ENCODE measurements around the gene SPA17.

The SPA17 gene

DNA sequence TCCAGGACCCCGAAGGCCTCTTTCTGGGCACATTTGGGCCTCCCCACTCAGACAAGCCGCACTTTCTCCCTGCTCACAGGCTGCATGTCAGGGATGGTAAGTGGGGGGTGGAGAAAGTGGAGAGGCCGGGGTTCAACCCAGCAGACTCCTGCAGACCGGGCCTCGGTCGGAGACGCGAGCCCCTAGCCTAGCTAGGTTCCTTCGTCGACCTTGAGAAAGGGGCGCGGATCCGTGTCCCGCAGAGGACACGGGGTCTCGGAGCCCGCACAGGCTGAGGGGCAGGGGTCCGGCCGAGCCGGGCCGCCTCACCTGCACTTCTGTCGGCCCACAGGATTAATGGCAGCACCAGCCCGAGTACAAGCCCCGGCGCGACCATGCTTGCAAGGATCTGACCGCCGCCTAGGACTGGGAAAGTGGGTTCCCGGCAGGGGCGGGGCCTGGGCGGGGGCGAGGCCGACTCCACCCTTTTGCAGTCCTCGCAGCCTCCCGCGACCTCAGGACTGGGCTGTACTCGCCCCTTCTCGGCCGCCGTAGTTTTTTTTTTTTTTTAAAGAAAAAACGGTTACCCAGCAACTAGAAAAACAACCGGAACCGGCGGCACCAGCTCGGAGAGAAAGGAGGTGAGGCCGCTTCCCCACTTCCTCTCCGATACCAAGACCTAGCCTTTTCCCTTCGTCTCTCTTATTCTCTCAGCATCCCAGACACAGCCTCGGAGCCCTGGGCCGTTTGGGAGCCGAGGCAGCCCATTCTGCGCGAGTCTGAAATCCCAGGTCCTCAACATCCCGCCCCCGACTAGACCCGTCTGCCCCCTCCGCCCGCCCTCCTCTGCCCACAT lies at the start of gene SPA17, which contains the start of gene SIAE:
SPA17 (plus strand) TSS at position 572 of the 835 bp plus-strand sequence. CDS start 1,361 bp downstream, outside the sequence.
SIAE (minus strand) TSS at position 407 of the 835 bp plus-strand sequence; CDS start at position 376, 31 bp downstream.
- peak; percentile 83 to 85 for DNase-seq

DNA sequence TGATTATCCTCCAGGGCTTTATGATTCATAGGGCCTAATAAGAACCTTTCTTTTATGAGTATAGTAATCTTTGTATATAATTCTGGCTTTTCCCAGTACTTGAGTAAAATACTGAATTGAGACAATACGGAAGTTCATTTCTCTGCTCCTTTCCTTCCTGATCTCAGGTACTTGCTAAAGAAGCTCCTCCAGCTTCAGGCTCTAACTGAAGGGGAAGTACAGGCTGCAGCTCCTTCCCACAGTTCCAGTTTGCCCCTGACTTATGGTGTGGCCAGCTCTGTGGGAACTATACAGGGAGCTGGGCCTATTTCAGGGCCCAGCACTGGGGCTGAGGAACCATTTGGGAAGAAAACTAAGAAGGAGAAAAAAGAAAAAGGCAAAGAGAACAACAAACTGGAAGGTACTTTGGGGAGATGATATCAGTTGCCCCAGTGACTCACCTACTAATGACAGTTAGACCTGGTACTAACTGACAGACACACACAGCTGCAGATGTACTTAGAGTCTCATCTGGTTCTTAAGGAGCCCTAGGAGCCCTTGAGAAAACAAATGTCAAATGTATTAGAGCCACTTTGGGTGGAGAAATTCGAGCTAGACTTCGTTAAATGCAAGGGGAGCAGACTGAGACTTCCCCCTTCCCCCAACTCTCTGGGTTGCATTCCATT lies 48.1 kb upstream of the SPA17 start:
- DNase-seq: no peak

DNA sequence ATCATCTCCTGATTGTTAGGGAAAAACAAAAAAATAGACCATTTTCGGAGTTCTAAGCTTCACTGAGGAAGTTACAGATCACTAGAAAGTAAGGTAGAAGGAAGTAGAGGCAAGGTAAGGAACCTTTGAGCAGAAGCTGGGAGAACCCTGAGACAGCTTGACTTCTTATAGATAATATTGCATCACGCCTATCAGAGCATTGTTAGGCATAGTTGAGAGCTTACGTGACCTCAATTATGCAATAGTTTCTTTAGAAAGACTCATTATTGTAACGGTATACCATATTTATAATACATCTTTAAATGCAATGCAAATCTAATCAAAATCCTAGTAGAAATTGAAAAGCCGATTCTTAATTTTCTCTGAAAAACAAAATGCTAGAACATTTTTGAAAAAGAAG lies 46.2 kb upstream of the SPA17 start:
- DNase-seq: no peak

DNA sequence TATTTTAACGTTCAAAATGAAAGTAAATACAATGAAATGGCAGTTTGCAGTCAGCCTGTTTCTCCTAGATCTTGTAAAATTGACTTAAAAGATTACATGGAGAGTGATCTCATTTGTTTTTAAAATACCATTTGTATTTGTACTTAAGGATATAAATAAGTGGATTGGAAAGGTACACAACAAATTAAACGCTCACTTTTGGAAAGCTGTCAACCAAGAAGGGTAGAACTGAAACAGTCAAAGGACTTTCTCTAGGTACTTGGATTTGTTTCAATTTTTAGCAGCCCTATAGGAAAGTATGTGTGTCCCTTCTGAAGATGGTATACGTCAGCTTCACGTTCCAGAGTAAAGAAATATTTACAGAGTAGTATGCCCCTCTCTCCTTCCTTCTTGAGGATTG lies 43.7 kb upstream of the SPA17 start:
- DNase-seq: no peak

DNA sequence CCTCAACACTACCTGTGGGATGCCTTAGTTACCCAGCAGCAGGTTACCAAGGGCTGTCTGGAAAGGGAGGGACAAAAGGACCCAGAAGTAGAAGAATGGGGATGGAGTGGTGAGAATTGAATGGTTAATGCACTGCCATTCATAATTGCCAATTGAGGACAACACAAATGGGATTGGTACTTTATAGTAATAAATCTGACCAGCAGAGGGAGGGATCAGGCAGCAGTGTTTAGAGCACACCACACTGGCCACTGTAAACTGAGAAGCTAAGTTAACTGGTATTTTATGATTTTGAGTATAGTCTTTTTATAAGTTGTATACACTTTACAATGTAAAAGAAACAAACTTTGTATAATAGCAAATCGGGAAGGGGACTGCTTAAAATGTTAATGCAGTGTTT lies 40.3 kb upstream of the SPA17 start:
- no peak for DNase-seq

DNA sequence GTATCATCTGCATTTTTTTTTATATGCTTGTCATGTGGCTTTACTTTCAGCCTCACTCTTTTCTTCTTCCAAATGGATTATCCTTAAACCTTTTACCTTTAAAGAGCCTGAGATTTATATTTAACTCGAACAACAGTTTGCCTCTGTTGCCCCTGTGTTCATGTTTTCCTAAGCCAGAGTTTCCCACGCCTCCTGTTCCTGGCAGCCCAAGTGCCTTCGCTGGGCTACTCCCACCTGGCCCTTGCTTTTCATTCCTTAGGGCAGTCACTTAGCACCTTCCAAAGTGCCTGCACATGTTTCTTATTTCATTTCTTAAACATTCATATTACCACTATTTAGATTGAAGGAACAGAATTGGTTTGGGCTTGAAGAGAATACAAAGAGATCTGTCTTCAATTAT lies 37.8 kb upstream of the SPA17 start:
- DNase-seq: no peak

DNA sequence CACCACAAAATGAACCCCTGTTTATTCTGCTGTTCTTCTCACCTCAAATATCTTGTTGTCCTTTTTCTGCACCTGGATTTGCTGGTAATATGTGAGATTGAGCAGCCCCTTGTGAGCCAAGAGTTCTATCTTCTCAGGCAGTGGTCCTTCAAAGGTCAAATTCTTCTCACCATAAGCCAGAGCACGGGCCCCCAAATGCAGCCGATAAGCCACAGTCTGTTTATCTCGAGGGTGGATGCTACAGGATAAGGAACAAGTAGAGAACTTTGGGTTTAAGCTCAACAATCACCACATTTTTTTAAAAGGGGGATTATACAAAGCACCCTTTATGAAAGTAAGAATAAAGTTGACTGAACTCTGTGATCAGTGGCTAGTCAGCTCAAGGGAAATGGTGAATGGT lies 35.2 kb upstream of the SPA17 start:
- DNase-seq: no peak

DNA sequence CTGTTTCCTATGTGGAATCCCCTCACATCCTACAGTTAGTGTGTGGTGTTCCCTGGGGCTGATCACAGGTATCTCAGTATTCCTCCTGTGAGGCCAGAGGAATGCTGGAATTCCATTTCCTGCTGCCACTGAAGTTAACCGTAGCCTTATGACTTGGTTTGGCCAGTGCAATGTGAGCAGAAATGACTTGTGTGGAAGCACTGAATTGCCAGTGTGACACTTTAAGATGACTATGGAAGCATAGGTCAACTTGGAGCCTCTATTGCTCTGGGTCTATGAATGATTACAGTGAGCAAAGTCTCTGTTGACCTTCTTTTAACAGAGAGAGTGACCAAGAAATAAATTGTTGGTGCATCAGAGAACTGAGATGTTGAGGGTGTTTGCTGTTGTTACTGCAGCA lies 34.5 kb upstream of the SPA17 start:
- no peak for DNase-seq

DNA sequence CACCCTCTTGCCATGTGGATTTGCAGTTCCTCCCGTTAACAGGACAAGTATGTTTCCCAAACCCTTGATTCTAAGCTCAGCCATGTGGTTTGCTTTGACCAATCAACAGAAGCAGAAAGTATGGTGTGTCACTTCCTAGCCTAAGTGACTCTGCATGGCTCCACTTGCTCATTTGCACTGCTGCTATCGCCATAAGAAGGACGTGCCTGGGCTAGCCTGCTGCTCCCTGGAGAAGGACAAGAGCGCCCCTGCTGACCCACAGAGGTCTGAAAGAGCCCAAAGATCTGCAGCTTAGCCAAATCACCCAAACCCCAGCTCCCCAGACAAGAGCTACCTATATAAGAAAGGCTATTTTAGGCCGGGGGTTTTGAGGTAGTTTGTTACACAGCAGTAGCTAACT lies 33.0 kb upstream of the SPA17 start:
- DNase-seq: no peak

DNA sequence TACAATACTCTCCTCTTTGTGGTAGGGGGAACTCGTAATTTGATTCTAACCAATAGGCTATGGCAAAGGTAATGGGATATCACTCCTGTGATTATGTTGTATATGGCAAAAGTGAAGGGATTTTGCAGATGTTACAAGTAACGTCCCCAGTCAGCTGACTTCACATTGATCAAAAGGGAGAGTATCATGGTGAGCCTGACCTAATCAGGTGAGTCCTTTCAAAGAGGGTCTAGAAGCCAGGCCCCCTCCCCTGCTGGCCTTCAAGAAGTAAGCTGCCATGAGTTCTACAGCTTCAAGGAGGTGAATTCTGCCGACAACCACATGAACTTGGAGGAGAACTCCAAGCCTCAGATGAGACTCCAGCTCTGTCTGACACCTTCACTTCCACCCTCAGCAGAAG lies 31.1 kb upstream of the SPA17 start:
- DNase-seq: no peak

DNA sequence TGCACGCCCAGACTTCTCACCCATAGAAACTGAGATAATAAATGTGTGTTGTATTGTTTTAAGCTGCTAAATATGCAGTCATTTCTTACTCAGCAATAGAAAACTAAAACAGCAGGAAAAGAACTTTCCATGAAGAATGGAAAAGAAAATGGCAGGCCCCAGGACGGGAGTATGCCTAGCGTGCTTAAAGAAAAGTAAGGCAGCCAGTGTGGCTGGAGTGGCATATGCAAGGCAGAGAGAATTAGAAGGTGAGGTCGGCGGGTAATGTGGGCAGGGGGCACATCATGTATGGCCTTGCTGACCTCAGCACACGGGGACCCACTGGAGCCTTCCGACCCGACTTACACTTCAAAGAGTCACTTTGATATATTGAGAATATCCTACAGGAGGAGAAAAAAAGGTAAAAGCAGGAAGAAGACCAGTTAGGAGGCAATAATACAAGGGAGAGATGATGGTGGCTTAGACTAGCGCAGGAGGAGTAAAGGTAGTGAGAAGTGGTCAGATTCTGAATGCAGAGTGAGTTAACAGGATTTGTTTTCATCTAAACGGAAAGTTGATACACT lies 30.6 kb upstream of the SPA17 start:
- DNase-seq: no peak

DNA sequence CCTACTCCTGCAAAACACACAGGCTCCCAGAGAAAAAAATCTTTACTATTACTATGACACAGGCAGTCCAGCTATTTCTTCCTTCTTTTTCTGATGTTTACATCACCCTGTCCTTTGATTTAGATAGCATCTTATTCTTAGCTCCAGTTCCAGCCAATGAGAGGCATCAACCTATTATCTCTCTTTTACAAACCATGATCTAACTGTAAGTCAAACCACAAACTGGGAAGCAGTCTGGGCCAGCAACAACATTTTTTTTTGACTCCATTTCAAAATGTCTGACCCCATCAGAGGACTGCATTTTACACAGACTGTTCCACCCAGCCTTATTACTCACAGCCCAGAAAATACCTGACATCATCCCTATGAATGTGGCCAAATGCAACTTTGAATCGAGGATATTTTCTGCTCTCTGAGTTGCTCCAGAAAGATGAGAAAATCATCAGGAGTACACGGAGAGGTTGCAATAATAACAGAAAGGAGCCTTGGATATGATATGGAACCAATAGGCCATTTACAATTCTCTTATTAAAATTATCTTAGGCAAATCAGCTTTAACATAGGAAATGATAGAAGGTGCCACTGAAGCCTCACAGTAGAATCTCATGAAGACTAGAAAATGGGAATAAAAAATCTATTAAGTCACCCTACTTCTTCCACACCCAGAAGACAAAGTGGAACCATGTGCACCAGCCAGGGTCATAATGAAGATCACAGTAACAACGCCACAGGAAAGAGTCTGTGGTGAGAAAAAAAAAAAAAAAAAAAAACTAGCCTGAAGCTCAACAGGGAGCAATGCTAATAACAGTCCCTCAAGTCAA lies 29.9 kb upstream of the SPA17 start:
- no peak for DNase-seq

DNA sequence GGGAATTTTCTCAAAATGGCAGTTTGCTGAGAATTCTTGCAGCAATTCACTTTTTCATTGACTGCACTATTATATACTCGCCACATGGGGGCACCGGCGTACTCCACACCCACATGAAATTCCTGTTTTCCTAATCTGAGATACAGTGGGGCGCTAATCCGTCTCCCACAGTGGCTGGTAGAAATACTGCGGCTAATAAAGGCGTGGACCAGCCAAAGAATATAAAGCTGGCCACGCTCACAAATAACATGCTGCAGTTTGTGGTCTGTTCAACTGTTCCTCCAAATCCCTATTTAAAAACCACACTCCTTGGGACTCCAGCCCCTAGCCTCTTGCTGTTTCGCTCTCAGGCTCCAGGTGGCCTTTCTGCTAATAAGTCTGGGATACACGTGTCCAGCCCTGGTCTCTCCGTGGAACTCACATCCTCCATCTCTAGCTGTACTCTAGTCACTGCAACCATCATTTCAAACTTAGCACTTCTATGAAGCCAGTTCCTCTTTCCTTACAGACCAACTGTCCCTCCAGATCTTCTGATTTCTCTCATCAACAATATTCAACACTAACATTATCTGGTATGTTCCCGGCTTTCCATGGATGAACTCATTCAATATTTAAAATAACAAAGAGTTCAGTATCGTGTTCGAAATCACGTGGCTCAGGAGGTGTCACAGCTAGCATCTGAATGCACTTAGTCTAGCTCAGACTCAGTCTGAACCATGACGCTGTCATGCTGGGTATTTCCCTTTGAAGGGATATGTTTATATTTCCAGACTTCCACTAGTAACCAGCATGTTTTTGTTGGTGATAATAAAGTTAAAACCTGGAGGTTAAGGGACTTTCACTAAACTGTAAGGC lies 29.1 kb upstream of the SPA17 start:
- peak in 1 of 2 donors; percentile 3 for DNase-seq

DNA sequence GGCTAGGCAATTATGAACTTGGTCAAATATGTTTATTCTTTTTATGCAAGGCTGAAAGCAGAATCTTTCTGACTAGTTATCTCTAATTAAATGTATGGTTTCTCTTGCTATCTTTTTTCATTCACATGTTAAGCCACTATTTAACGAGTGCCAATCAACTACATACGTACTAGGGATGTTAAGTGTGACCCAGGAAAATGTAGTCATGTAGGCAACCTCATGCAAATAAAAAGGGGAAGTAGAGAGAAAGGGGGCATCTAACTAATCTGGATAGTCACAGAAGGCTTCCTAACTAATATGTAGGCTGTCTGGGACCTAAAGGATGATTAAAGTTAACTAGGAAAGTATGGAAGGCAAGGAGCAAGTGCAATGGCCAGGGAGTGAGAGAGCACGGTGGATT lies 27.6 kb upstream of the SPA17 start:
- no peak for DNase-seq

DNA sequence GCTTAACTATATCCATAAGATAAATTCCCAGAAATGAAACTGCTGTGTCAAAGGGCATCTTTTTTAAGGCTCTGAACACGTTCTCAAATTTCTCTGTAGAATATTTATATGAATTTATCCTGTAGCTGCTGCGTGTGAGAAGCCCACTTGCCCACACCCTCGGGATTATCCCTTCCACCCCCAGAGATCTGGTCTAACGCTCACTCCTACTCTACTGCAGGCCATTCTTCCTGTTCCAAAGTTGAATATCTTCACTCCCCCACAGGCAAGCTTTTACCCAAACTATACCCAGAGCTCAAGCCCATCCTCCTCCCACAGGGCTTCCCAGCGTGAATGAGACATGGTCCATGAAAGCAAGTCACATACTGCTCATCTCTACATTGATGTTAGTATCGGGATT lies 25.1 kb upstream of the SPA17 start:
- DNase-seq: no peak

DNA sequence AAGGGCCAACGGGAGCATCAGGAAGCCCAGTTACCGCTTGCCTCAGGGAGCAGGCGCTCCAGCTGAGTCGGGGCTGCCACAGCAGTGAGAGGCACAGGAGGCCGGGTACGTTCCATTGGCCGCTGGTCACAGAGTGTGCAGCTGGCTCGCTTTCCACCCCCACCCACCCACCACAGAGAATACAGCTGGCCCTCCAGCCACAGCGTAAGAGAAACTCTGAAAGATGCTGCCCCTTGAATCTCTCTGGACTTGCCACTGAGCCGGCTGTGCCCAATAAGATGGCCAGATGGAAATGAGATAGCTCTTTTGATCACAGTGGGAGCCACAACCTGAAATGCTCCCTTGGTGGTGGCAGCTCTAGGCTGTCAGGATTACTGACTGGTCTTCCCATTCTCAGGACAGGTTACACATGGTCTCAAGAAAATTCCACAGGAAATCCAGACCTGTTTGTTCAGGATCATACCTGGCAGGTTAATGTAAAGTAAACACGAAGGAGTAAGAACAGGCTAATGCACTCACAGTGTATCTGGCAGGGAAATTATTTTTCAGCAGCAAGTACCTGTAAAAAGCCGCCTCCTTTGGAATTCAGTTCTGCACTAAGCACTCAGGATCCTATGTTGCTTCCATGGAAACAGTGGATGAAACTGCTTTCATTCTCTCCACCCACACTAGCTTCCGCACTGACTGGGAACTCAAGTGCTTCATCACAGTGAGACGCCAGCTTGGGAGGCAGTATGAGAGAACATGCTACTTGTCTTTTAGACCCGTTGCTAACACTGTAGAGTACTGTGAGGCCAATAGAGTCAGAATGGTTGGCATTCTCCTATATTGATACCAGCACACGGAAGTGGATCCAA lies 16.7 kb upstream of the SPA17 start:
- DNase-seq: no peak

DNA sequence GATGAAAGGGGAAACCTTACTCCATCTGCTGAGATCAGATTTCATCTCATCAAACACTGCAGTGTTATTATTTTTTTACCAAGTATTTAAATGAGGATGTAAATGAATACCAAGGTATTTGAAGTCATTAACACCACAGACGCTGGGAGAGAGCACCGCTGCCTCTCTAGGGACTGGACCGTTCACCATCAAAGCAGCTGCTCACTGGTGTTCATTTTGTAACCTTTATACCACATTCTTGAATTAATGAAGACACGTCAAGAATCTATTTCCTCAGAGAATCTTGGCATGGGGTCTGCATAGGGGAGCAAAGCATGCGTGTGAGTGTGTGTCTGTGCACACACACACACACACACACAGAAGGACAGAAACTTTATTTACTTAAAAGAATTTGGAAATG lies 15.8 kb upstream of the SPA17 start:
- DNase-seq: no peak

DNA sequence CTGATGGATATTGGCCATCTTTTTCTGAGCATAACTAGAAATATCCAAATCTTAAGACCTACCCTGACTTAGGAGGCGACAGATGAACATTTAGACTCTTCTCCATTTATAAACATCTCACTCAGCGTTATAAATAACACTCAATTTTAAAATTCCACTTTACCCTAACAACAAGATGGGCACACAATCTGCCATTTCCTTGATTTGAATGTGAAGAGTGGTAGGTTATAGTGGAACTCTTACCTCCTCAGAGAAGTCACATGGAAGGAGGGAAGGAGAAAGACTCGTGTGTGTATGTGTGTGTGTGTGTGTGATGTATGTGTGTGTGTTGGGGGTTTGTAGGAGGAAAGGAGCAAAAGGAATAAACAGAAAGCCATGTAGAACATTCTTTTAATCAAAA lies 15.2 kb upstream of the SPA17 start:
- DNase-seq: no peak

DNA sequence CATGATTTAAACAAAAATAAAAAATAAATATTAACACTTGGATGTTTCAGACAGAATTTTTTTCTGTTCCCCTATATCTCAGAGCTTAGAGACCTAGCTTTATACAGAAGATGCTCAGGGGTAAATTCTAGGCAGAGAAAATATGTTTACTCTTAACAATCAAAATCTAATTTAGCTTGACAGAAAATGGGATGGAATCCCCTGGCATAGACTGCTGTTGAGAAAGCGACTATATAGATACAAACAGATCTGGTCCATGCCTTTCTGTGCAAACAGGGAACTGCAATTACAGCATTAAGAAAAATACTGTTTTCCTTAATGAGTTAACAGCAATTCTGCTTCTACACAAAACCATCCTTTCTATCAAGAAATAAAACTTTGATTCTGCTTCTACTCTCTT lies 14.7 kb upstream of the SPA17 start:
- no peak for DNase-seq

DNA sequence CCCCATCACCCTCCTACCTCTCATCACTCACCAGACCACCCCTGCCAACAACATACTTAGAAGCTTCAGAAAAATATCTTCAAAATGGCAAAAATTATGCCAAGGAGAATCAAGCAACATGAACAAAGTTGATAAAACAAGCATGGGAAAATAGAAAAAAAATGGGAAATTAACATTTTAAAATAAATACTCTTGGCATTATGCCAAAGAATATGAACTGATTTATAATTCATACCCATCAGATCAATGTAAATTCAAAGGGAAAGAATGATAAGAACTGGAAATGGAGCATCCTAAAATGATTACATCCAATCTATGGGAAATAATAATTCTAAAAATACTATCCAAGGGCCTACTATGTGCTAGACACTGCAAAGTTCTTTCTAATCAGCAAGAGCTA lies 12.2 kb upstream of the SPA17 start:
- no peak for DNase-seq

DNA sequence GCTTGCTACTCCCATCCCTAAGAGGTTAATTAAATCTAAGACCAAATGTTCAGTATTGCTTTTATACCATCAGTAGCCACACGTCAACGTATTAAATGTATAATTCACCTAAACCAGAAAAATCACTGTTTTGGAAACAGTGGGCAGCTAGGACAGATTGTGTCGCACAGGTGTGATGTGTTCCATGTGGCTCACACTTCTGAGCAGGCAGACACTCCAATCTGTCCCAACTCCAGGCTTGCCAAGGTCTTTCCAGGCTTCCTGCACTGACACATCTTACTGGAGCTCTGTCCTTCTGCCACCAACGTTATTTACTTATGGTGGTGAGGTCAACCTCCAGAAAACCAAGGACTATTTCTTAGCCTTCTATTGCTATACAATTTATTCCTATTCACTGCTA lies 11.6 kb upstream of the SPA17 start:
- no peak for DNase-seq
